IgD-negative memory B cell (primary cell): ENCODE measurements around the gene KLF15. TPM values are rescaled to one million over a fixed set of nuclear protein-coding genes. Genes with fewer than 3 reads are reported as not detected.

Experiments
- H3K27ac Mint-ChIP-seq, 3 donors: one replicate each; pipeline ENCODE4 v1.8.0; 2020 to 2022; ENCODE audit warnings: mild to moderate bottlenecking in 3 of 3, mixed read lengths in 3 of 3, moderate library complexity in 1 of 3
- H3K27me3 Mint-ChIP-seq: one replicate; pipeline ENCODE4 v1.8.0; 2021; ENCODE audit warnings: mixed read lengths
- H3K36me3 Mint-ChIP-seq: one replicate; pipeline ENCODE4 v1.8.0; 2020; ENCODE audit warnings: mild to moderate bottlenecking, mixed read lengths
- H3K4me1 Mint-ChIP-seq, 3 donors: one replicate each; pipeline ENCODE4 v1.8.0; 2020 to 2022; ENCODE audit warnings: mixed read lengths in 3 of 3, mild to moderate bottlenecking in 1 of 3
- H3K4me3 Mint-ChIP-seq, 4 donors: one replicate each; pipeline ENCODE4 v1.8.0; 2020 to 2022; ENCODE audit warnings: mild to moderate bottlenecking in 4 of 4, mixed read lengths in 4 of 4, moderate library complexity in 3 of 4
- H3K9me3 Mint-ChIP-seq, 3 donors: one replicate each; pipeline ENCODE4 v1.8.0; 2020 to 2021; ENCODE audit warnings: mixed read lengths in 3 of 3, mild to moderate bottlenecking in 1 of 3
- polyA plus RNA-seq: library from polyadenylated mRNA; unstranded; fragments of 300-500 nt; fragmentation: Illumina TruSeq; gene quantifications from one replicate; pipeline ENCODE4 v1.2.3, GENCODE V29; 2021

The KLF15 gene
- polyA plus RNA-seq, 1 donor from 2014 or later, result not detected

DNA sequence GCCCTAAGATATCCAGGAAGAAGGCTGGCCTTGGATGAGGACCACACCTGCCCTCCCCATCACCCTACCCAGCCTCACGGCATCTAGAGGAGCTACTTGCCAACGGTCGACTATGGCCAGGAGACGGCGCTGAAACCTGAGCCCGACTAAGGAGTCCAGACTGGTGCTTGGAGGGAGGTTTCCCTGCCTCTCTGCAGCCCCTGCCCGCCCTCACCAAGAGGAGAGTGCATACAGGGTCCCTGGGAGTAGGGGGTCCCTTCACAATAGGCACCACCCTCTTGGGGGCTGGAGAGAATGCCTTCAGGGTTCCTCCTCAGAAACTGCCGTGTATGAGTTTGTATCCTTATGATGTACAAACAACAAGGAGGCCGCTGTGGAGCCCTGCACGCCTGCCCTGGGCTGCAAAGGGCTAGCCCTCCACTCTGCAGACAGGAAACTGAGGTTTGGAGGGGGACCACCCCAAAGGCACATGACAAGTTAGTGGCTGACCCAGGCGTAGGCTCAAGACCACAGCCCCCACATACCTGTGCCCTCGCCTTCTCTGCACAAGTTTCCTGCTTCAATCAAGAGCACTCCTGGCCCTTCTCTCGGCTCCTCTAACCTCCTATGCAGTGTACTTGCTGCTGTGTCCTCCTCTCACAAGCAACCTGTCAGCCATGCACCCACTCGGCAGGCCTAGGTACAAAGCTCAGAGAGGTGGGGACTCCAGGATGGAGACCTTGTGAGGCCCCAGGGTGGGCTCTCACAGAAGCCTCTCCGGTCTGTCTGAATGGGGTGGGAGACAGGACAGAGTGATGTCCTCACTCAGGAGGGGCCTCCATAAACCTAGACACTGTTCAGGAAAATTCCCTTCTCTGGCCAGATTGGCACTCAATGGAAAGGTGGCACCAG lies 7.4 kb downstream of the KLF15 start:
- peak overlapping the region in 1 of 3 donors; percentile 47 for H3K27ac Mint-ChIP-seq
- H3K36me3 Mint-ChIP-seq, result no peaks in the 10 kb centered on the region
- no peaks in the 10 kb centered on the region for H3K9me3 Mint-ChIP-seq

GRCh38 chr3:126349071-126349470 lies 8.1 kb downstream of the KLF15 start:
- H3K9me3 Mint-ChIP-seq, result no peaks in the 10 kb centered on the region
- no peaks in the 10 kb centered on the region for H3K36me3 Mint-ChIP-seq
- no peak overlapping the region for H3K27ac Mint-ChIP-seq
- H3K4me1 Mint-ChIP-seq, result peaks cover 0 to 2% (median 0%) of the 10 kb centered on the region in 3 donors
- H3K4me3 Mint-ChIP-seq, result no peak overlapping the region
- H3K27me3 Mint-ChIP-seq, result peaks cover 2% of the 10 kb centered on the region

More for the DNA sequence above, 7.4 kb downstream of the KLF15 start:
- Mint-ChIP-seq H3K4me1 (peaks cover 0 to 2% (median 0%) of the 10 kb centered on the region in 3 donors), H3K4me3 (no peak overlapping the region), H3K27me3 (peaks cover 2% of the 10 kb centered on the region)

DNA sequence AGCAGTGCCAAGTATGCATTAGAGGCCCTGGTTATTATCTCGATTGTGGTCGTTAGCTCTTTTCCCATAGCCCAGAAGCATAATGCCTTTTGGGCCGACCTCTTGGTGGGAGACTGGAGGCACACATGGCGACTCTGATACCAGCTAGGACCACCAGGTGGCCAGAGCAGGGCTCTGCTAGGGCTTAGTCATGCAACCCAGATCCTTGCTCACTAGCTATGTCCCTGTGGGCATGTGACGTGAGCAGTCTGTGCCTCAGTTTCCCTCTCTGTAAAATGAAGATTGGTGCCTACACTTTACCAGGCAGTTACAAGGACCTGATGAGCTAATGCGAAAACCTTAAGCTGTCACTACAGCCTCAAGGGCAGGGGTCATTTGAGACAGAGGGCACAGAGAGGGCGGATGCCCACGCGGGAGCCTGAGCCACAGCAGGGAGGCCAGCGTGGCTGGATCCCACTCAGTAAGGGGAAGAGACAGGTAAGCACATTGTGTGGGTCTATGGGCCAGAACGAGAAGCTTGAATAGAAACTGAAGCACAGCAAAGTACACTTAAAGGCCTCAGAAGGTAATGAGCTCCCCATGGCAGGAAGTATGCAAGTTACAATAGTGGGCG lies 8.8 kb downstream of the KLF15 start:
- peaks cover 2% of the 10 kb centered on the region for H3K27me3 Mint-ChIP-seq
- no peak overlapping the region for H3K4me3 Mint-ChIP-seq
- no peak overlapping the region for H3K27ac Mint-ChIP-seq

GRCh38 chr3:126347543-126348161 lies 9.6 kb downstream of the KLF15 start:
- H3K27me3 Mint-ChIP-seq, result peaks cover 2% of the 10 kb centered on the region
- H3K9me3 Mint-ChIP-seq, result no peaks in the 10 kb centered on the region
- H3K4me1 Mint-ChIP-seq, result peaks cover 0 to 2% (median 0%) of the 10 kb centered on the region in 3 donors
- no peaks in the 10 kb centered on the region for H3K36me3 Mint-ChIP-seq
- no peak overlapping the region for H3K4me3 Mint-ChIP-seq
- no peak overlapping the region for H3K27ac Mint-ChIP-seq

More for the DNA sequence above, 8.8 kb downstream of the KLF15 start:
- Mint-ChIP-seq H3K4me1 (peaks cover 0 to 2% (median 0%) of the 10 kb centered on the region in 3 donors), H3K36me3 (no peaks in the 10 kb centered on the region), H3K9me3 (no peaks in the 10 kb centered on the region)

DNA sequence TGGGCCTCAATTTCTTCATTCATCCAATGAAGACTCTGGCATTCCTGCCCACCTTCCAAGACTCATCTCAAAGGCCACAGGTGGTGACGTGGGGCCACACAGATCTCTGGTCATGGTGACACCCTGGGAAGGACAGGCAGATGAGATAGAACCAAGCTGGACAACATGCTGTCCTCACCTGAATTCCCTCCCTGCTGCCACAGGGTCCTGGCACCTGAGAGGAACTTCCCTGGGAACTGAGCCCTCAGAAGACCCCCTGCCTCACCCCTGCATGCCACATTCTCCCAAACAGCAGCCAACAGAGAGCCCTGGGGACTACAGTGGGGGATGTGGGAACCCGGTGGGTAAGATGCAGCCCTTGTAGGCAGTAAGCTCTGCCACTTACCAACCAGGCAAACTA lies 10.7 kb downstream of the KLF15 start:
- H3K36me3 Mint-ChIP-seq, result no peaks in the 10 kb centered on the region
- no peaks in the 10 kb centered on the region for H3K9me3 Mint-ChIP-seq
- peaks cover 0 to 2% (median 0%) of the 10 kb centered on the region in 3 donors for H3K4me1 Mint-ChIP-seq
- no peak overlapping the region for H3K27ac Mint-ChIP-seq
- no peak overlapping the region for H3K4me3 Mint-ChIP-seq
- H3K27me3 Mint-ChIP-seq, result peaks cover 2% of the 10 kb centered on the region

GRCh38 chr3:126345641-126346460 lies 11.4 kb downstream of the KLF15 start:
- no peaks in the 10 kb centered on the region for H3K9me3 Mint-ChIP-seq
- H3K27ac Mint-ChIP-seq, result no peak overlapping the region
- H3K36me3 Mint-ChIP-seq, result no peaks in the 10 kb centered on the region
- H3K4me3 Mint-ChIP-seq, result no peak overlapping the region
- peaks cover 0 to 2% (median 0%) of the 10 kb centered on the region in 3 donors for H3K4me1 Mint-ChIP-seq
- peaks cover 2% of the 10 kb centered on the region for H3K27me3 Mint-ChIP-seq

DNA sequence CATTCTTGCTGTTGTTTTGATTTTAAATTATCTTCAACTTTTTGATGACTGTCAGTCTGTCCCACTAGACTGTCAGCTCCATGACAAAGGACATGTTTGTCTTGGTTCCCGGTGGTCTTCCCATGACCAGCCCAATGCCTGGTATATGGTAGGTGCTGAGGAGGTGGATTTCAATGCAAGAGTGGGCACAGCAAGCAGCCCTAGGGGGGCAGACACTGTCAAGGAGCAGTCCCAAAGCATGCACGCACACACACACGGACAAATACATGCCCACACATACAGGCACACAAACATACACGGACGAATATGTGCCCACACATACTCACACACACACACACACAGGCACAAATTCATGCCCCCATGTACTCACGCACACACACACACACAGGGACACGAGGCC lies 12.0 kb downstream of the KLF15 start:
- Mint-ChIP-seq H3K27me3 (peaks cover 6% of the 10 kb centered on the region), H3K27ac (no peak overlapping the region), H3K4me1 (peaks cover 0 to 2% (median 0%) of the 10 kb centered on the region in 3 donors), H3K4me3 (no peak overlapping the region), H3K36me3 (no peaks in the 10 kb centered on the region), H3K9me3 (no peaks in the 10 kb centered on the region)

GRCh38 chr3:126344380-126345041 lies 12.7 kb downstream of the KLF15 start:
- Mint-ChIP-seq H3K4me1 (peaks cover 0 to 2% (median 0%) of the 10 kb centered on the region in 3 donors), H3K4me3 (no peak overlapping the region), H3K9me3 (no peaks in the 10 kb centered on the region), H3K27ac (no peak overlapping the region), H3K27me3 (peaks cover 6% of the 10 kb centered on the region), H3K36me3 (no peaks in the 10 kb centered on the region)

DNA sequence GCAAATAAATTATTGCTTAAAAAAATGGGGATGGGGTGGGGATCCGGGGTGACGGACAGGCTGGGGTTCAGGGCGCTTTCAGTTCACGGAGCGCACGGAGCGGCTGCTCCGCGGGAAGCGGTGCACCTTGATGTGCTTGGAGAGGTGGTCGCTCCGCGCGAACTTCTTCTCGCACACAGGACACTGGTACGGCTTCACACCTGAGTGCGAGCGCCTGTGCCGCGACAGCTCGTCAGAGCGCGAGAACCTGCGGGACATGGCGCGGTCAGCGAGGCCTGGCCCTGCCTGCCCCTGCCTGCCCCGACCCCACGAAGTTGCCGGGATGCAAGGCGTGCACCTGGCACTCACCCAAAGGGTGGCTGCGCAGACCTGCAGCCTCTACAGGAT lies 13.6 kb downstream of the KLF15 start:
- H3K27ac Mint-ChIP-seq, result no peak overlapping the region
- no peaks in the 10 kb centered on the region for H3K9me3 Mint-ChIP-seq
- H3K36me3 Mint-ChIP-seq, result no peaks in the 10 kb centered on the region
- peaks cover 6% of the 10 kb centered on the region for H3K27me3 Mint-ChIP-seq
- H3K4me1 Mint-ChIP-seq, result no peaks in the 10 kb centered on the region
- H3K4me3 Mint-ChIP-seq, result no peak overlapping the region

DNA sequence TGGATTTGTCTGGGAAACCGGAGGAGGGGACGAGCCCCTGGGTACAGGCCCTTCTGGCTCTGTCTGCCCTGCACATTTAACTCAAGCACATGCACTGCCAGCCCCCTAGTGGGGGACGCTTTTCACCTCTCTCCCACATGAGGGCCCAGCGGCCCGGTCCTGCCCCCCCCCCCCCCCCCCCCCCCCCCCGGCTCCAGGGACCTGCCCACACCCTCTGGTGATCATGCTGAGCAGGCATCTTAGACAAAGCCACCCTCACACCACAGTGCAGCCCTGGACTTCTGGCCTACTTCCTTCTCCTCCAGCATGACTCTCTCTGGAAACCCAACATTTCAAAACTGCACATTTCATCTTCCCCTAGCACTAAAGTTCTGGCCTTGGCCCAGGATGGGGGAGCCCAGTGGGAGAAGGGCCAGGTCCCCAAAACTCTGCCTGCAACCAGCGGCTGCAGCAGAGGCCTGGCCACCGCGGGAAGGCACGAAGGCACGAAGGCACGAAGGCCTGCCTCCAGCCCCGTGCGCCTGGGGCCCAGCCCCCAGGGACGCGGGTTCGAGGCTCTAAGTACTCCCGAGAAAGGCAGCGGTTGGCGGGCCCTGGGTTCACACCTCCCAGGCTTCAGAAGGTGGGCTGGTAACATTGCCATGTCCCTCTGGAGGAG lies 14.1 kb downstream of the KLF15 start:
- peaks cover 6% of the 10 kb centered on the region for H3K27me3 Mint-ChIP-seq
- H3K4me3 Mint-ChIP-seq, result no peak overlapping the region
- H3K4me1 Mint-ChIP-seq, result no peaks in the 10 kb centered on the region
- H3K27ac Mint-ChIP-seq, result no peak overlapping the region
- H3K36me3 Mint-ChIP-seq, result no peaks in the 10 kb centered on the region
- H3K9me3 Mint-ChIP-seq, result no peaks in the 10 kb centered on the region

GRCh38 chr3:126342211-126342610 lies 15.0 kb downstream of the KLF15 start:
- Mint-ChIP-seq H3K9me3 (no peaks in the 10 kb centered on the region), H3K4me1 (no peaks in the 10 kb centered on the region), H3K27ac (no peak overlapping the region), H3K36me3 (no peaks in the 10 kb centered on the region), H3K4me3 (no peak overlapping the region), H3K27me3 (peaks cover 5% of the 10 kb centered on the region)

- H3K4me1 Mint-ChIP-seq, result no peaks in the 10 kb centered on the region
- H3K9me3 Mint-ChIP-seq, result no peaks in the 10 kb centered on the region
- H3K27me3 Mint-ChIP-seq, result peaks cover 5% of the 10 kb centered on the region
- no peak overlapping the region for H3K4me3 Mint-ChIP-seq
- H3K27ac Mint-ChIP-seq, result no peak overlapping the region
- H3K36me3 Mint-ChIP-seq, result no peaks in the 10 kb centered on the region
These were observed 15.5 kb downstream of the KLF15 start for GRCh38 chr3:126341755-126342150.

DNA sequence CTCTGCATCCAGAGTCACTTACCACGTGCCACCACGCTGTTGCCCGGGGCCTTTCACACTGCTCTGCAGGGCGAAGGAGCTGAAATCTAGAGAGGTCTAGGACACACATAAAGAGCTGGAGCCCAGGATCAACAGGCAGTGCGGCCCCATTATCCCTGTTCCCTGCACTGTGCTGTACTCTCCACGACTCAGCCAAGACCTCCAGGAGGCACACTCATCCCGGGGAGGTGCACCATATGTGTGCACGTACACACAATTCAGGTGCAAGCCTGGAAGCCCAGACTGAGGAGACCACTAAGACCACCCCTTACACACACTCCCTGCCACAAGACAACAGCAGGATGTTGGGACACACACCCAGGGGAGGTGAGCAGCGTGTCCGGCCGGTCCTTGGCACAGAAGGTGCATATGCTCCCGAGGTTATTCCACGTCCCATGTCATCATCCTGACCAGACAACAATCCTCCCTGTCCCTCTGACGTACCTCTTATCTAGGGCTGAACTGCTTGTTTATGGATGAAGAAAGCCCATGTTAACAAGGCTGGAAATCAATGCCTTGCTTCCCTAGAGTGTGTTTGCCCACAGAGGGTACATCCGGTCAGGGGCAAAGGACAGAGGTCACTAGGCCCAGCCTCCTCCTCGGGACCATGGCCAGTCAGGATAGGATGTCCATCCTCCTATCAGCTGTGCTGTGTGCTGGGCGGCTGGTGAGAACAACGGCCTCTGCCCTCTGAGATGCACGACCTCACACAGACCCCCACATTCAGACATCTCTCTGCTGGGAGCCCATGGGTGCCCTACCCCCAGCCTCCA lies 16.1 kb downstream of the KLF15 start:
- Mint-ChIP-seq H3K27me3 (peaks cover 5% of the 10 kb centered on the region), H3K4me1 (no peaks in the 10 kb centered on the region), H3K36me3 (no peaks in the 10 kb centered on the region), H3K9me3 (no peaks in the 10 kb centered on the region), H3K27ac (no peak overlapping the region), H3K4me3 (no peak overlapping the region)
